WTC11 (cell line): ENCODE data around the gene CMC1. TPM values are rescaled to one million over a fixed set of nuclear protein-coding genes. Genes with fewer than 3 reads are reported as not detected.

ENCODE experiments used
- ATAC-seq: fragments of 200-7000 bp; cut with Tn5 transposase; 2 replicates; pipeline ENCODE4 v1.10.0; 2021; ENCODE audit warnings: mild to moderate bottlenecking, moderate library complexity
- CTCF ChIA-PET: fragments of 300-600 bp; sonication (Branson Sonifier 250); formaldehyde crosslinking; loops from one replicate; lab custom pipeline; 2021; ENCODE audit warnings: antibody characterized with exemption; lab: Charles Lee
- POLR2A ChIA-PET: fragments of 350-600 bp; sonication (Branson Sonifier 250); formaldehyde crosslinking; loops from one replicate; lab custom pipeline; 2021; ENCODE audit warnings: antibody characterized with exemption; lab: Charles Lee
- DNase-seq: peaks from one replicate; pipeline ENCODE4 v3.0.0; 2021; ENCODE audit warnings: low spot score
- H3K27ac Mint-ChIP-seq: 2 replicates; pipeline ENCODE4 v1.8.0; 2021; ENCODE audit warnings: mixed read lengths
- H3K27me3 Mint-ChIP-seq: 2 replicates; pipeline ENCODE4 v1.8.0; 2021; ENCODE audit warnings: low read depth, mild to moderate bottlenecking, moderate library complexity, mixed read lengths
- H3K36me3 Mint-ChIP-seq: 2 replicates; pipeline ENCODE4 v1.8.0; 2021; ENCODE audit warnings: mixed read lengths
- H3K4me1 Mint-ChIP-seq: 2 replicates; pipeline ENCODE4 v1.8.0; 2022; ENCODE audit warnings: mixed read lengths
- H3K4me3 Mint-ChIP-seq: 2 replicates; pipeline ENCODE4 v1.8.0; 2021; ENCODE audit warnings: mild to moderate bottlenecking, moderate library complexity, mixed read lengths
- H3K9me3 Mint-ChIP-seq: 2 replicates; pipeline ENCODE4 v1.8.0; 2021; ENCODE audit warnings: mixed read lengths
- AFF4 ChIP-seq: sonication (generic); formaldehyde crosslinking; IDR thresholded peaks from 2 replicates; pipeline ENCODE4 v1.8.1; 2023; ENCODE audit warnings: mild to moderate bottlenecking, missing genetic modification reagents, borderline replicate concordance
- AR ChIP-seq: fragments of 250-450 bp; sonication (Bioruptor Pico); IDR thresholded peaks from 2 replicates; pipeline ENCODE4 v1.9.0; 2021; ENCODE audit warnings: mild to moderate bottlenecking
- ATF1 ChIP-seq: sonication (generic); formaldehyde crosslinking; IDR thresholded peaks from 2 replicates; pipeline ENCODE4 v1.8.1; 2023; ENCODE audit warnings: mild to moderate bottlenecking, moderate library complexity, missing genetic modification reagents
- CREB1 ChIP-seq: sonication (generic); formaldehyde crosslinking; IDR thresholded peaks from 2 replicates; pipeline ENCODE4 v1.8.0; 2023; ENCODE audit warnings: mild to moderate bottlenecking, missing genetic modification reagents
- E2F5 ChIP-seq: sonication (generic); formaldehyde crosslinking; IDR thresholded peaks from 2 replicates; pipeline ENCODE4 v1.8.1; 2022; ENCODE audit warnings: mild to moderate bottlenecking, moderate library complexity, missing genetic modification reagents
- ELF4 ChIP-seq: sonication (generic); formaldehyde crosslinking; IDR thresholded peaks from 2 replicates; pipeline ENCODE4 v1.8.1; 2022; ENCODE audit warnings: low read depth, mild to moderate bottlenecking, moderate library complexity, missing genetic modification reagents
- ERG ChIP-seq: fragments of 250-450 bp; sonication (Bioruptor Pico); IDR thresholded peaks from 2 replicates; pipeline ENCODE4 v1.8.0; 2021; ENCODE audit warnings: mild to moderate bottlenecking
- GABPB1 ChIP-seq: sonication (generic); formaldehyde crosslinking; IDR thresholded peaks from 2 replicates; pipeline ENCODE4 v1.8.1; 2023; ENCODE audit warnings: mild to moderate bottlenecking, missing genetic modification reagents
- IRF1 ChIP-seq: sonication (generic); formaldehyde crosslinking; IDR thresholded peaks from 2 replicates; pipeline ENCODE4 v1.8.0; 2023; ENCODE audit warnings: missing genetic modification reagents
- RELA ChIP-seq: sonication (generic); formaldehyde crosslinking; IDR thresholded peaks from 2 replicates; pipeline ENCODE4 v1.8.1; 2022; ENCODE audit warnings: missing genetic modification reagents, mild to moderate bottlenecking, borderline replicate concordance
- SOX15 ChIP-seq: fragments of 250-450 bp; sonication (Bioruptor Pico); IDR thresholded peaks from 2 replicates; pipeline ENCODE4 v1.9.0; 2021; ENCODE audit warnings: mild to moderate bottlenecking
- TEAD1 ChIP-seq: sonication (generic); formaldehyde crosslinking; IDR thresholded peaks from 2 replicates; pipeline ENCODE4 v1.8.0; 2022; ENCODE audit warnings: mild to moderate bottlenecking, missing genetic modification reagents
- ZBTB21 ChIP-seq: sonication (generic); formaldehyde crosslinking; IDR thresholded peaks from 2 replicates; pipeline ENCODE4 v1.8.1; 2023; ENCODE audit warnings: mild to moderate bottlenecking, missing genetic modification reagents, borderline replicate concordance
- ZNF121 ChIP-seq: sonication (generic); formaldehyde crosslinking; IDR thresholded peaks from 2 replicates; pipeline ENCODE4 v1.8.0; 2023; ENCODE audit warnings: missing genetic modification reagents
- ZNF219 ChIP-seq: sonication (generic); formaldehyde crosslinking; IDR thresholded peaks from 2 replicates; pipeline ENCODE4 v1.8.0; 2023; ENCODE audit warnings: missing genetic modification reagents, mild to moderate bottlenecking, borderline replicate concordance
- ZNF317 ChIP-seq: sonication (generic); formaldehyde crosslinking; IDR thresholded peaks from 2 replicates; pipeline ENCODE4 v1.8.1; 2023; ENCODE audit warnings: low read depth, mild to moderate bottlenecking, moderate library complexity, missing genetic modification reagents, borderline replicate concordance
- ZNF396 ChIP-seq: fragments of 250-450 bp; sonication (Bioruptor Pico); IDR thresholded peaks from 2 replicates; pipeline ENCODE4 v1.8.0; 2021; ENCODE audit warnings: mild to moderate bottlenecking, moderate library complexity, borderline replicate concordance
- ZNF425 ChIP-seq: fragments of 250-450 bp; sonication (Bioruptor Pico); conservative IDR thresholded peaks from 2 replicates; pipeline ENCODE4 v1.9.0; 2021; ENCODE audit warnings: mild to moderate bottlenecking
- total RNA-seq: library from RNA; stranded (reverse); gene quantifications from 3 replicates; pipeline ENCODE4 v1.2.3, GENCODE V29; 2021

The CMC1 gene
- total RNA-seq, 1 experiment from 2014 or later = 25.3 TPM

- no peak for TF ChIP-seq AFF4 (CRISPR knock-in tag)
- TF ChIP-seq TEAD1 (CRISPR knock-in tag) = no peak
- TF ChIP-seq ZBTB21 (CRISPR knock-in tag) = no peak
- TF ChIP-seq SOX15 (CRISPR knock-in tag) = no peak
These were observed 50.2 kb downstream of the CMC1 start (continued) for GRCh38 chr3:28291577-28291976.

- Mint-ChIP-seq H3K27me3 (no peaks in the 10 kb centered on the region), H3K9me3 (peaks cover 10% of the 10 kb centered on the region), H3K4me3 (no peak overlapping the region), H3K27ac (no peak overlapping the region), H3K4me1 (peaks cover 26% of the 10 kb centered on the region), H3K36me3 (peaks cover 16% of the 10 kb centered on the region)
- ATAC-seq (no peak), DNase-seq (no peak)
- TF ChIP-seq ERG (CRISPR knock-in tag) (no peak), GABPB1 (CRISPR knock-in tag) (no peak), AR (CRISPR knock-in tag) (no peak)
- ChIA-PET CTCF (interaction anchor here (1.3 to 1.6 kb wide), 2 partner anchors 571 to 581 kb away, joined by 3 to 4 read pairs; partner anchors contain the start of gene EOMES), POLR2A (no interaction called here)
These were observed 51.2 kb downstream of the CMC1 start for GRCh38 chr3:28292622-28293021.

GRCh38 chr3:28294667-28295413 is 53.4 kb downstream of the CMC1 start:
- H3K4me3 Mint-ChIP-seq = no peak overlapping the region
- ChIA-PET POLR2A (no interaction called here), CTCF (interaction anchor here (1.2 to 1.4 kb wide), 2 partner anchors 23 to 583 kb away, joined by 3 to 6 read pairs; no protein-coding TSS in a partner anchor)
- H3K36me3 Mint-ChIP-seq = peaks cover 15% of the 10 kb centered on the region
- peaks cover 10% of the 10 kb centered on the region for H3K9me3 Mint-ChIP-seq
- peaks cover 26% of the 10 kb centered on the region for H3K4me1 Mint-ChIP-seq
- no peaks in the 10 kb centered on the region for H3K27me3 Mint-ChIP-seq
- H3K27ac Mint-ChIP-seq = no peak overlapping the region
- no peak for ATAC-seq
- no peak for DNase-seq
- TF ChIP-seq CREB1 (no peak), ATF1 (CRISPR knock-in tag) (no peak), ZNF317 (CRISPR knock-in tag) (no peak), ZNF219 (no peak), RELA (CRISPR knock-in tag) (no peak), ZNF396 (no peak), ZNF425 (no peak), ELF4 (CRISPR knock-in tag) (no peak), IRF1 (CRISPR knock-in tag) (no peak), E2F5 (CRISPR knock-in tag) (no peak), ZNF121 (CRISPR knock-in tag) (no peak)
